CD14-positive monocyte (primary cell): ENCODE data around the gene GPD2. TPM values are rescaled to one million over a fixed set of nuclear protein-coding genes. Genes with fewer than 3 reads are reported as not detected.

ENCODE experiments used
- DNase-seq, 3 donors: peaks; one replicate each; pipeline ENCODE4 v3.0.0-alpha.2; 2011 to 2022
- H2AFZ ChIP-seq: 2 replicates; pipeline ENCODE4 v1.6.0; 2012; ENCODE audit warnings: mild to moderate bottlenecking, low read depth, low read length, inconsistent platforms; ENCODE audit not compliant: insufficient read depth, poor library complexity, severe bottlenecking
- H3K27ac ChIP-seq, 2 donors: 1 replicate in 1 of 2; 2 replicates in 1 of 2; pipeline ENCODE4 v1.5.1; 2012 to 2013; ENCODE audit warnings: low read length in 2 of 2, control low read depth in 1 of 2, inconsistent platforms in 1 of 2, low read depth in 1 of 2, mild to moderate bottlenecking in 1 of 2
- H3K27me3 ChIP-seq, 2 donors: one replicate each; pipeline versions ENCODE4 v1.6.0 to v1.6.1; 2011 to 2013; ENCODE audit warnings: low read length in 2 of 2; ENCODE audit not compliant: control insufficient read depth in 2 of 2, insufficient read depth in 2 of 2
- H3K36me3 ChIP-seq, 2 donors: replicated peaks in 1 of 2; 1 replicate in 1 of 2; 2 replicates in 1 of 2; pipeline versions ENCODE4 v1.5.1 to v1.6.1; 2012 to 2013; ENCODE audit warnings: low read length in 2 of 2, control low read depth in 1 of 2, inconsistent platforms in 1 of 2, mild to moderate bottlenecking in 1 of 2; ENCODE audit not compliant: insufficient read depth in 2 of 2, control insufficient read depth in 1 of 2
- H3K4me1 ChIP-seq, 2 donors: 1 replicate in 1 of 2; 2 replicates in 1 of 2; pipeline versions ENCODE4 v1.5.1 to v1.6.1; 2012 to 2013; ENCODE audit warnings: low read length in 2 of 2, control low read depth in 1 of 2, inconsistent platforms in 1 of 2, mild to moderate bottlenecking in 1 of 2, moderate library complexity in 1 of 2; ENCODE audit not compliant: insufficient read depth in 2 of 2, control insufficient read depth in 1 of 2
- H3K4me2 ChIP-seq: replicated peaks from 2 replicates; pipeline ENCODE3; 2012; ENCODE audit warnings: low read length, moderate library complexity, mild to moderate bottlenecking; ENCODE audit not compliant: poor library complexity, severe bottlenecking; ENCODE audit errors: extremely low read depth
- H3K4me3 ChIP-seq, 3 experiments: fragments of 200-600 bp in 1 of 3; sonication (generic) in 1 of 3; replicated peaks in 1 of 3; 1 replicate in 2 of 3; 2 replicates in 1 of 3; pipeline ENCODE4 v1.5.1; 2011 to 2013; ENCODE audit warnings: low read length in 3 of 3, mild to moderate bottlenecking in 3 of 3, control low read depth in 2 of 3, low read depth in 2 of 3, inconsistent platforms in 1 of 3, moderate library complexity in 1 of 3
- H3K79me2 ChIP-seq: 2 replicates; pipeline ENCODE4 v1.6.0; 2012; ENCODE audit warnings: mild to moderate bottlenecking, control low read depth, inconsistent platforms, low read length, moderate library complexity; ENCODE audit not compliant: insufficient read depth
- H3K9ac ChIP-seq: 2 replicates; pipeline ENCODE4 v1.6.0; 2017; ENCODE audit warnings: low read length, mild to moderate bottlenecking; ENCODE audit not compliant: insufficient read depth, poor library complexity, severe bottlenecking
- H3K9me3 ChIP-seq, 2 donors: replicated peaks in 1 of 2; 1 replicate in 1 of 2; 2 replicates in 1 of 2; pipeline versions ENCODE4 v1.5.1 to v1.6.1; 2012 to 2013; ENCODE audit warnings: low read length in 2 of 2, control low read depth in 1 of 2; ENCODE audit not compliant: control insufficient read depth in 1 of 2, insufficient read depth in 1 of 2
- H4K20me1 ChIP-seq: 2 replicates; pipeline ENCODE4 v1.6.0; 2012; ENCODE audit warnings: mild to moderate bottlenecking, low read length, control low read depth, moderate library complexity; ENCODE audit not compliant: insufficient read depth
- H3K27ac Mint-ChIP-seq, 7 donors: one replicate each; pipeline ENCODE4 v1.8.0; 2020; ENCODE audit warnings: mild to moderate bottlenecking in 7 of 7, mixed read lengths in 7 of 7, moderate library complexity in 6 of 7, inconsistent platforms in 2 of 7
- H3K27me3 Mint-ChIP-seq, 3 donors: one replicate each; pipeline ENCODE4 v1.8.0; 2021 to 2022; ENCODE audit warnings: low read depth in 3 of 3, mild to moderate bottlenecking in 3 of 3, mixed read lengths in 3 of 3, moderate library complexity in 3 of 3, inconsistent platforms in 1 of 3
- H3K36me3 Mint-ChIP-seq, 2 donors: one replicate each; pipeline ENCODE4 v1.8.0; 2020; ENCODE audit warnings: mixed read lengths in 2 of 2, inconsistent platforms in 1 of 2, mild to moderate bottlenecking in 1 of 2
- H3K4me1 Mint-ChIP-seq: one replicate; pipeline ENCODE4 v1.8.0; 2020; ENCODE audit warnings: mild to moderate bottlenecking, mixed read lengths
- H3K4me3 Mint-ChIP-seq, 2 donors: one replicate each; pipeline ENCODE4 v1.8.0; 2020; ENCODE audit warnings: mild to moderate bottlenecking in 2 of 2, mixed read lengths in 2 of 2, moderate library complexity in 1 of 2
- H3K9me3 Mint-ChIP-seq, 7 donors: one replicate each; pipeline ENCODE4 v1.8.0; 2020 to 2022; ENCODE audit warnings: mixed read lengths in 7 of 7, mild to moderate bottlenecking in 6 of 7, moderate library complexity in 6 of 7, inconsistent platforms in 2 of 7
- WGBS: methylation state at CpG from one replicate; pipeline ENCODE4 v1.1.5; 2013; ENCODE audit warnings: missing lambda C conversion rate; ENCODE audit not compliant: insufficient coverage; 5-methylcytosine and 5-hydroxymethylcytosine counted together
- intact Hi-C, 2 donors: fragments of 100-400 bp; cut with micrococcal nuclease; formaldehyde crosslinking; loops; one replicate each; pipeline versions ENCODE4 v1.15.0 to v1.15.1; 2023
- polyA plus RNA-seq, 3 donors: library from polyadenylated mRNA; depleted of rRNA in 1 of 3; unstranded in 2 of 3; stranded (reverse) in 1 of 3; fragments of 300-500 nt in 2 of 3; fragments of >200 nt in 1 of 3; fragmentation: Illumina TruSeq in 2 of 3; gene quantifications; 1 replicate in 2 of 3; 2 replicates in 1 of 3; pipeline ENCODE4 v1.2.3, GENCODE V29; 2012 to 2021
- TF ChIP-seq, protein P1 (sequence below): fragments of 200-600 bp; IDR thresholded peaks from one replicate; pipeline ENCODE4 v1.8.0; 2022; ENCODE audit warnings: antibody characterized with exemption, mild to moderate bottlenecking

The GPD2 gene
- polyA plus RNA-seq, 3 donors = 13.4 to 17.1 (median 14.5) TPM

- no peaks in the 10 kb centered on the region for H3K79me2 ChIP-seq
- Mint-ChIP-seq H3K36me3 (no peaks in the 10 kb centered on the region), H3K4me3 (no peak overlapping the region), H3K27ac (peak overlapping the region in 1 of 7 donors; percentile 63), H3K27me3 (peaks cover 0 to 2% (median 0%) of the 10 kb centered on the region in 3 donors), H3K9me3 (peaks cover 0 to 3% (median 0%) of the 10 kb centered on the region in 7 donors), H3K4me1 (peaks cover 24% of the 10 kb centered on the region)
- H3K36me3 ChIP-seq = no peaks in the 10 kb centered on the region
- no peaks in the 10 kb centered on the region for H3K27me3 ChIP-seq
- TF ChIP-seq, protein P1, sequence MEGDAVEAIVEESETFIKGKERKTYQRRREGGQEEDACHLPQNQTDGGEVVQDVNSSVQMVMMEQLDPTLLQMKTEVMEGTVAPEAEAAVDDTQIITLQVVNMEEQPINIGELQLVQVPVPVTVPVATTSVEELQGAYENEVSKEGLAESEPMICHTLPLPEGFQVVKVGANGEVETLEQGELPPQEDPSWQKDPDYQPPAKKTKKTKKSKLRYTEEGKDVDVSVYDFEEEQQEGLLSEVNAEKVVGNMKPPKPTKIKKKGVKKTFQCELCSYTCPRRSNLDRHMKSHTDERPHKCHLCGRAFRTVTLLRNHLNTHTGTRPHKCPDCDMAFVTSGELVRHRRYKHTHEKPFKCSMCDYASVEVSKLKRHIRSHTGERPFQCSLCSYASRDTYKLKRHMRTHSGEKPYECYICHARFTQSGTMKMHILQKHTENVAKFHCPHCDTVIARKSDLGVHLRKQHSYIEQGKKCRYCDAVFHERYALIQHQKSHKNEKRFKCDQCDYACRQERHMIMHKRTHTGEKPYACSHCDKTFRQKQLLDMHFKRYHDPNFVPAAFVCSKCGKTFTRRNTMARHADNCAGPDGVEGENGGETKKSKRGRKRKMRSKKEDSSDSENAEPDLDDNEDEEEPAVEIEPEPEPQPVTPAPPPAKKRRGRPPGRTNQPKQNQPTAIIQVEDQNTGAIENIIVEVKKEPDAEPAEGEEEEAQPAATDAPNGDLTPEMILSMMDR = no peak
- H3K27ac ChIP-seq = no peak overlapping the region
- H3K4me2 ChIP-seq = no peak overlapping the region
- H3K4me1 ChIP-seq = peaks cover 23 to 30% of the 10 kb centered on the region in 2 donors
- no peak for DNase-seq
- intact Hi-C loops = no loop called here
- H3K4me3 ChIP-seq = no peak overlapping the region
- H4K20me1 ChIP-seq = no peaks in the 10 kb centered on the region
- no peak overlapping the region for H3K9ac ChIP-seq
- no peaks in the 10 kb centered on the region for H3K9me3 ChIP-seq
- no CpG with 5 or more reads among the region's 1 CpG for WGBS
- H2AFZ ChIP-seq = no peak overlapping the region
Measured at GRCh38 chr2:156427074-156427473, 9.1 kb upstream of the GPD2 start.

DNA sequence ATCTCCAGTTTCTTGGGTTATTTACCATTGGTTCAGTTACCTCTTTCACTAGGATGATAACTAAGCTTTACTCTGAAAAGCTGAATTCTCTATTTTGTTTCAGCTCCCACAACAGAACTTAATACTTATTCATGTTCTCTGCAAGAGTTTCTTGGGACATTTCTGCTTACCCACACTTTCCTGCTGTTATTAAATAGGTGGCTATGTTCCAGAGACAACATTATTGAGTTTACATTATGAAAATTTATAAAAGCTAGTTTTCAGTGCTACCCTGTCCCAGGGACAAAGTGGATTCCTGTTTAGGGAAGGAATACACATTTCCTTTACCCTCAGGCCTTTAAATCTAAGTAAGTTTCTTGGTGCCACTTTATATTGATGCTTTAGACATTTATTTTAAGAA lies 7.0 kb upstream of the GPD2 start:
- Histone ChIP-seq H3K79me2 (no peaks in the 10 kb centered on the region), H3K36me3 (no peaks in the 10 kb centered on the region), H3K27ac (no peak overlapping the region), H3K9ac (no peak overlapping the region), H3K4me1 (peaks cover 23 to 33% of the 10 kb centered on the region in 2 donors), H2AFZ (no peak overlapping the region), H3K9me3 (no peaks in the 10 kb centered on the region), H3K4me2 (no peak overlapping the region), H4K20me1 (no peaks in the 10 kb centered on the region), H3K27me3 (no peaks in the 10 kb centered on the region), H3K4me3 (no peak overlapping the region)
- Mint-ChIP-seq H3K27me3 (no peaks in the 10 kb centered on the region), H3K27ac (no peak overlapping the region), H3K4me3 (no peak overlapping the region), H3K9me3 (peaks cover 0 to 3% (median 0%) of the 10 kb centered on the region in 7 donors), H3K4me1 (peaks cover 24% of the 10 kb centered on the region), H3K36me3 (no peaks in the 10 kb centered on the region)
- TF ChIP-seq, protein P1 = no peak
- no peak for DNase-seq
- intact Hi-C loops = no loop called here
